GM19025 (cell line): Measurements from ENCODE around the gene FAM13C.

Experiments used
- ATAC-seq: cut with Tn5 transposase; IDR thresholded peaks from one replicate; pipeline ENCODE4 v1.9.1; 2021; ENCODE audit warnings: mild to moderate bottlenecking, low read depth, moderate library complexity; ENCODE audit not compliant: unreplicated experiment

FAM13C gene

GRCh38 chr10:59362959-59363381, 621 bp upstream of the FAM13C start:
- no peak for ATAC-seq

DNA sequence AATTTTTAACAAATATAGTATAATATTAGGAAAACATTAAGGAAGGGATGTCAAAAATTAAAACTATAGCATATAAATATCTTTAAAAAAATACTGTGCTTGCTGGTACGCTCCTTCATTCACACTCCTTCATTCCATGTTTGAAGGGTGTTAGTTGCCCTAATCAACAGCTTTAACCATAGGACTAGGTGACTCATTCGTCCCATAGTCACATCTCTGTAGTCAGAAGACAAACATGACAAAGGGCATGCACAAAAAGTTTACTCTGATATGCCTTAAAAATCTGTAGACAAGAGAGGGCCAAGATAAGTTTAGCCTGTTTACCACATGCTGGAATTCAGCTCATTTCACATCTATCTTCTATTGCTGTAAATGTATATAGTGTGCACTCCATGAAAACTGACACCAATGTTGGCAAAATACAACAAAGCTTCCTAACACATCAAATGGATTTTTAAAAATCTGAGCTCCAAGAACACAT, 646 bp downstream of the FAM13C start:
- ATAC-seq = no peak

DNA sequence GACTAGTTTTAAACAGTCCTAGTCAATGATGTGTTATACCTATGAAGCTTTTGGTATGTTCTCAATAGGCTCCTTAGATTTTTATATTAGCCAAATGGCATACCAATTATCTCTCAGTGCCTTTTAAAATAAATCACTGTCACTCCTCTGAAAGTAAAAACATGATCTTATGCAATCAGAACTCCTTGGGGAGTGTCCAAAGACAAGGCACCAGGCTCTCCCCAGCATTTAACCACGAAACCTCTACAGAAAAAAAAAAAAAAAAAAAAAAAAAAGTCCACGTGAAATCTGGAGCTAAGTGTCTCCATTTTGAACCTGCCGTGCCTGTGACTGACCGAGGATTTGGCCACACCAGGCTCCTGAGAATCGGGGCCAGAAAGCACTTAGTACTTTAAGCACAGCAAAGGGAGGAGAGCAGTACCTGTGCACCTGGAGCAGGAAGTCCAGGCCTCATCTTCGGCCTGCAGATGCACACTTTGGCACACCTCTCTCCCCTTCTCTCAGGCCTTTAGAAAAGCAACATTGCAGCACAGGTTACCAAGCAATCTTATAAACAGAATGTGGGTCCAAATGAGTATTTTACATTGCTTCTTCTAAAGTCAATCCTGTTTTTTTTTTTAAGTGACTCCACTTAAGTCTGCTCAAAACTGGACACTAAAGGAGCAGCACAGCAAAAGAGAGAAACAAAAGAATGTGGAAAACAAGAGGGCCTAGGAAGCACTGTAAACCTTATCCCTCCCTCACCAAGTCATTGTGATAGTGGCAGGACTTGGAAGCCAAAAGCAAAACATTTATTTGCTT, 1.5 kb downstream of the FAM13C start:
- ATAC-seq = no peak

DNA sequence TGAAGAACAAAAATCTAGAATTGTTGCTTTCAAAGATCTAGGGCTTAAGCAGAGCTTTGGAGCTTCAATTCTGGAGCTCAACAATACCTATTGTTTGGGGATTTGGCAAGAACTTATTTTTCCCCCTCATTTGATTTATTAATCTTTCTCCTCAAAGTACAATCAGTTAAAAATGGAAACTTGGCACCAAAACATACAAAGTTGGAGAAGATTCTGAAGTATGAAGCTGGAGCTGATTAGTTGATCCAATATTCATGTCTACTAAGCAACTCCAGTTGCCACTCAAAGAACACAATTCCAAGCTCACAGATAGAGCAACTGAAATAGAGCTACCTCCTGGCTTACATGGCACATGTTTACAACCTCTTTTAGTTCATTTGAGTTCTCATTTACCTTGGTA, 3.8 kb downstream of the FAM13C start:
- no peak for ATAC-seq

DNA sequence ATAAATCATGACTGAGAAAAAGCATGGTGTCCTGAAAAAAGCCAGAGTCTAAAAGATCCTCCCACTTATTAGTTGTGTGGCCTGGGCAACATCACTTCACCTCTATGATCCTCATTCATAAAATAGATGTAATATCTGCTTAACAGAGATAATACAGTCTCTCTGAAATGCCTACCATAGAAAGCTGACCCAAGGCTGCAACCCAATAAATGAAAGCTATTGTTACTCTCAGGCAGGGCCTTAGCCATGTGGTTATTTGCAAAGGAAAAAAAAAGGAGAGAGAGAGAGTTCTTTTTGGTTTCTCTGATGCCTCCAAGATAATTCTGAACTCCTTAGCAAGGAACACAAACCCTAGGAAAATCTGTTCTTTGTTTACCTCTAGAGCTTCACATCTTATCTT, 7.9 kb downstream of the FAM13C start:
- ATAC-seq = no peak

- no peak for ATAC-seq
Measured at GRCh38 chr10:59350558-59350957, 11.8 kb downstream of the FAM13C start.

DNA sequence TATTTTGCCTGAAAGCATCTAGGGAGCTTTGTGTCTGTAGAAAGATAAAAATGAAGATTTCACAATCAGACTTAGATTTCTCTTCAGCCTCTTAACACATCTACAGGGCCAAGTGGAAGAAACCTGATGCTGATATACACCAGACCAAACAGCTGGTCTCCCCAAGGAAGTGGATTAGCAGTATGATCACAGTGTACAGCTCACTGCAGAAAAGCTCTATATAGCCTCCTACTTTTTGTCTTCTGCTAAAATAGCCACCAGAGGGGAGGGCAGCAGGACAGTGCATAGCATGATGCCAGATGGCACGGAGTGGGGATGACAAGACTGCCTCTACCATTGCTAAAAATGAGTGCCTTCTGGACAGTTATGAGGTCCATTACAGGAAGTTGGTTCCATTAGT, 16.0 kb downstream of the FAM13C start:
- ATAC-seq = no peak

GRCh38 chr10:59342723-59343122, 19.6 kb downstream of the FAM13C start:
- no peak for ATAC-seq

GRCh38 chr10:59342000-59342399, 20.3 kb downstream of the FAM13C start:
- no peak for ATAC-seq

- ATAC-seq = no peak
Measured at GRCh38 chr10:59340285-59340684, 22.1 kb downstream of the FAM13C start.

- no peak for ATAC-seq
Measured at GRCh38 chr10:59339351-59339750, 23.0 kb downstream of the FAM13C start.

- no peak for ATAC-seq
Measured at GRCh38 chr10:59337201-59337652, 25.1 kb downstream of the FAM13C start.

DNA sequence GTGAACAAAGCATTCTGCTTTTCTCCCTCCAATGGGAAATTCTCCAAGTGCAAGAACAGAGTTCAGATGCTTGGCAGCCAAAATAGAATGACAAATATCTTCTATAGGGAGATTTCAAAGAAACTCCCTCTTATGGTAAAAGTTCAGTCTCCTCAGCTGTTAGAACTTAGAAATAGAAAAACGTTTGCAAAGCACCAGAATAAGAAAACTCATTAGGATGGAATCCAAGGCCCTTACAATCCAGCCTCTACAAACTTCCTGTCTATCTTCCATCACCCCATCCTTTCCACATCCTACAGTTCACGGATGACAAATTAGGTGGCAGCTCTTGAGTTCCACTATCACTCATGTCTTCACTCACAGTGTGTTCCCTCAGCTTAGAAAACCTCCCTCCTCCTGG, 25.7 kb downstream of the FAM13C start:
- ATAC-seq = no peak

- no peak for ATAC-seq
Measured at GRCh38 chr10:59335497-59335896, 26.9 kb downstream of the FAM13C start.

GRCh38 chr10:59333701-59334100, 28.6 kb downstream of the FAM13C start:
- ATAC-seq = no peak

- ATAC-seq = no peak
Measured at GRCh38 chr10:59332581-59332980, 29.8 kb downstream of the FAM13C start.

DNA sequence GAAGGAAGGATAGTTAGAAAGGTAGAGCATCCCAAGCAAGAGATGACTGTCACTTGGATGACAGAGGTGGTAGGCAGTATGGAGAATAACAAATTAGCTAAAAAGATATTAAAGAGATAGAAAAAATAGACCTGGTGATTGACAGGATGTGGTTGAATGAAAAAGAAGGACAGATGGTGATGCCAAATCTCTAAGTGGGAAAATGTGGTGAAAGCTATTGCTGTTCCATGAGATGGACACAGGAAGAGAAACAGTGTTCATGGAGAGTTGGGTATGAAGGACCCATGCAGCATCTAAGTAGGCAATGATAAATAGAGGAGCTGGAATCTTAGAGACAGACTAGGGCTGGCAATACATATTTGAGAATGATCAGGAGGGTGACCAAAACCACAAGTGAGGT, 30.7 kb downstream of the FAM13C start:
- ATAC-seq = no peak

GRCh38 chr10:59325116-59325515, 37.2 kb downstream of the FAM13C start:
- ATAC-seq = no peak

DNA sequence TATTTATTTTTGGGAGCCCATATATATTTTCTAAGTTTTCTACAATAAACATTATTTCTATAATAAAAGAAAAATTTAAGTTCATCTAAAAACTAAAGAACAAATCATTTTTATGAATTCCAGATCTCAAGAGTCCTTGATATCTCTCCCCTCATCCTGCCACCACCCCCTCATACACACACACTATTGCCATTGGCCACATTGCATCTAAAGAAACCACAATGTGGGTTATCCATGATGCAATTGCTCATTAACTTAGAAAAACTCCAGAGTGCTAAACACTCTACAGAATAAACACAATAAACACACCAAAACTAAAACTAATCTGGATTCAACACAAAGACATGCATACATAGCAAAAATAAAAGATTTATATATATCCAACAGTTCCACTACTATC, 37.8 kb downstream of the FAM13C start:
- no peak for ATAC-seq

- ATAC-seq = no peak
Measured at GRCh38 chr10:59323831-59324401, 38.4 kb downstream of the FAM13C start.

DNA sequence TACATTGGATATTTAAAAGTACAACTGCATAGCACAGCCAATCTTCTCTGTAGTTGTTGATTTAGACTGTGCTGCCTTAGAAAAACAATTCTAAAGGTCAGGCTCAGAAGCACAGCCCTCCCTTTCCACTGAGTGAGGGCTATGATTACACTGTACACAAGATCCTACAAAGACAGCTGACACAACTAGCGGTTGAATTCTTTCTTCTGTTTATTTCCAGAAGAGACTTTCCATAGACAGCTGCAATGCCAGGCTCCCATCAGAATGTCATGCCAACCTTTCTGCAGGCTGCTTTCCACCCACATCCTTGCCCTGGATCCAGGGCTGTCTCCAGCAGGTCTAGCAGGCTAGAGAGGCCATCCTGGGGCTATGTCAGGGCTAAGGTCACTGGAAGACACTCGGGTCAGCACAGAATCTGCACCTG, 39.3 kb downstream of the FAM13C start:
- no peak for ATAC-seq

DNA sequence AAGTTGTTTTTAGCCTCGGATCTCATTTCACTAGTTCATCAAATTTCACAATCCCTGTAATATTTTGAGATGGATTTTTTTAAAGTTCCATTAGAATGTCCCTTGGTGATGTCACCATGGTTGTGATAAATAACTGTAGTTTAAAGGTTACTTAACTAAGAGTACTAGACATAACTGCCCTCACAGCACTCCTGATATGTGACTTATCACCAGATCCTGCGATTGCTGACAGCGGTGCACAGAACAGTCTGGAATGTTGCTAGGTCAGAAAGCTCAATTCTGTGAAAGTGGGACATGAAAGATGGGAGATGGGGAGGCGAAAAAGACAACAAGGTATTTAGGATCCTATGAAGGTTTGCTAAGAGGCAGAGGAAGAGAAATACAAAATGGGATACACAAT, 40.2 kb downstream of the FAM13C start:
- ATAC-seq = no peak
